Stimulated activated CD8-positive, alpha-beta memory T cell treated with anti-CD3 and anti-CD28 coated beads, Interleukin-12 subunit alpha, Interleukin-12 subunit beta, amount 100 ng/mL, for 24 hours (primary cell): Measurements from ENCODE around the gene RFNG.

Experiments
- DNase-seq: peaks from one replicate; pipeline ENCODE4 v3.0.0-alpha.2; 2020; ENCODE audit errors: extremely low read depth

Gene RFNG

DNA sequence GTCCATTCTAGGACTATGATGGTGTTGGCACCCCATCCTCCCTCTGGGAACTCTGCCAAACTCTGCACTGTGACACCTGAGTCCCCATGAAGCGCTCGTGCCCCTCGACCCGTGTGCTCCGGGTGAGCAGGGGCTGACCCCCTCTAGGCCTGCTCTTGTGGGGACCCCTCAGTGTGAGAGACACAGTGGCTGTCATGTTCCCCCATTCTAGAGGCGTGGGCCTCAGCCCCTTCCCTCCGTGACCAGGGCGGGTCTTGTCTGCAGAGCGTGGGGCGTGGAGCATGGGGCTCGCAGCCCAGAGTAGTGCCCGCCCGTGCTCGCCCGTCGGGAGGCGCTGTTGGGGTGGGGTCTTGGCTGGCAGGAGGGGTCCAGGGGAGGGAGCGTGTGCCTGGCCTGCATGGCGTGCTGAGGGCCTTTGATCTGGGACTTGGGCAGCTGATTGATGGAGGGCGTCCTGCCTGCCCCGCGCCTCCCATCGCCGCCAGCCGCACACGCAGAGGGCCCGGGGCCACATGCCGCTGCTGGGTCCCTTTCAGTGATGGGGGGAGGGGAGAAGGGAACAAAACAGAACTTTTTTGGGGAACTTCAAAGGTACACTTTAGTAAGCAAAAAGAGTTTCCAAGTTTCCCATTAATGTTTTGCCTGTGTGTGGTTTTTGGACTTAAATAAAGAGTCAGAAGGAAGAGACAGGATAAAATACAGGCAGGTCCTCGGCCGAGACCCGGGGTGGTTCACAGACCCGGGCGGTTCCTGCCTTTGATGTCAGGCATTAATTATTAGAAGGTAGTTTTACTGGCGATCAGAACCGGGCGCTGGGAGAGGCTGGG is 51.4 kb downstream of the RFNG start:
- DNase-seq, result no peak

GRCh38 chr17:81999587-81999975 is 52.0 kb downstream of the RFNG start:
- no peak for DNase-seq

- DNase-seq, result no peak
Measured at GRCh38 chr17:81998691-81999438, 52.7 kb downstream of the RFNG start.

- DNase-seq, result no peak
Measured at GRCh38 chr17:81998212-81998611, 53.4 kb downstream of the RFNG start.
